ENCODE data around the gene KLKB1.

The KLKB1 gene

GRCh38 chr4:186191200-186192065 lies 35.9 kb upstream of the KLKB1 start, which contains the start of gene CYP4V2 (continued):
- TF ChIP-seq ZSCAN23 (tag by site-specific recombination; IDR thresholded peaks at IDR 0.05) (no peak), ZNF48 (tag by site-specific recombination; IDR thresholded peaks at IDR 0.05) (no peak), KLF9 (tag by site-specific recombination; IDR thresholded peaks at IDR 0.05; ENCODE audit: low read depth) (peak; percentile 60; the same call in 1 of the 2 replicates), ZNF449 (tag by site-specific recombination; IDR thresholded peaks at IDR 0.05) (no peak), ZNF664 (tag by site-specific recombination; IDR thresholded peaks at IDR 0.05) (no peak), ZNF239 (tag by site-specific recombination; IDR thresholded peaks at IDR 0.05) (no peak), ZNF776 (tag by site-specific recombination; IDR thresholded peaks at IDR 0.05; ENCODE audit: borderline replicate concordance) (no peak), ZSCAN30 (tag by site-specific recombination; IDR thresholded peaks at IDR 0.05) (peak; percentile 83), ZNF654 (tag by site-specific recombination; IDR thresholded peaks at IDR 0.05; ENCODE audit: low read depth) (no peak), ZNF645 (tag by site-specific recombination; IDR thresholded peaks at IDR 0.05) (no peak), ZXDB (tag by site-specific recombination; IDR thresholded peaks at IDR 0.05) (peak; percentile 92), ZNF146 (tag by site-specific recombination; IDR thresholded peaks at IDR 0.05) (0 out of 2 replicates have a peak, but pooled peaks have one; percentile 21), RBAK (tag by site-specific recombination; IDR thresholded peaks at IDR 0.05) (no peak), ZNF510 (tag by site-specific recombination; IDR thresholded peaks at IDR 0.05; ENCODE audit: insufficient replicate concordance) (no peak), ZNF623 (tag by site-specific recombination; IDR thresholded peaks at IDR 0.05) (no peak), ZNF555 (tag by site-specific recombination; conservative IDR thresholded peaks at IDR 0.05) (no peak), ZBTB7A (tag by site-specific recombination; IDR thresholded peaks at IDR 0.05; ENCODE audit: low read depth) (0 out of 2 replicates have a peak, but pooled peaks have one; percentile 58), ZNF132 (tag by site-specific recombination; IDR thresholded peaks at IDR 0.05; ENCODE audit: borderline replicate concordance) (no peak), ZNF501 (tag by site-specific recombination; IDR thresholded peaks at IDR 0.05) (no peak), ZNF19 (tag by site-specific recombination; IDR thresholded peaks at IDR 0.05; ENCODE audit: low read depth) (no peak), ZNF626 (tag by site-specific recombination; IDR thresholded peaks at IDR 0.05) (no peak), ZNF16 (tag by site-specific recombination; IDR thresholded peaks at IDR 0.05; ENCODE audit: low read depth) (no peak), ZNF354C (tag by site-specific recombination; IDR thresholded peaks at IDR 0.05; ENCODE audit: borderline replicate concordance, low read depth) (no peak), ZNF202 (tag by site-specific recombination; IDR thresholded peaks at IDR 0.05; ENCODE audit: borderline replicate concordance) (no peak), ZNF292 (tag by site-specific recombination; IDR thresholded peaks at IDR 0.05; ENCODE audit: borderline replicate concordance, low read depth) (no peak), ZBTB11 (tag by site-specific recombination; conservative IDR thresholded peaks at IDR 0.05; ENCODE audit: low read depth) (peak; percentile 93), ZNF530 (tag by site-specific recombination; IDR thresholded peaks at IDR 0.05; ENCODE audit: low read depth) (no peak), ZNF701 (tag by site-specific recombination; IDR thresholded peaks at IDR 0.05) (no peak), GLIS2 (tag by site-specific recombination; IDR thresholded peaks at IDR 0.05) (peak; percentile 85), ZFP3 (tag by site-specific recombination; IDR thresholded peaks at IDR 0.05; ENCODE audit: low read depth) (no peak), ZNF704 (tag by site-specific recombination; IDR thresholded peaks at IDR 0.05) (no peak), ZNF24 (tag by site-specific recombination; IDR thresholded peaks at IDR 0.05) (peak; percentile 57; the same call in 1 of the 2 replicates), ZFHX2 (tag by site-specific recombination; conservative IDR thresholded peaks at IDR 0.05) (peak; percentile 80), KLF7 (tag by site-specific recombination; IDR thresholded peaks at IDR 0.05; ENCODE audit: borderline replicate concordance) (peak; percentile 62; the same call in 1 of the 2 replicates)

All from HEK293 (cell line).